ENCODE results near the gene CD44.

CD44 gene

DNA sequence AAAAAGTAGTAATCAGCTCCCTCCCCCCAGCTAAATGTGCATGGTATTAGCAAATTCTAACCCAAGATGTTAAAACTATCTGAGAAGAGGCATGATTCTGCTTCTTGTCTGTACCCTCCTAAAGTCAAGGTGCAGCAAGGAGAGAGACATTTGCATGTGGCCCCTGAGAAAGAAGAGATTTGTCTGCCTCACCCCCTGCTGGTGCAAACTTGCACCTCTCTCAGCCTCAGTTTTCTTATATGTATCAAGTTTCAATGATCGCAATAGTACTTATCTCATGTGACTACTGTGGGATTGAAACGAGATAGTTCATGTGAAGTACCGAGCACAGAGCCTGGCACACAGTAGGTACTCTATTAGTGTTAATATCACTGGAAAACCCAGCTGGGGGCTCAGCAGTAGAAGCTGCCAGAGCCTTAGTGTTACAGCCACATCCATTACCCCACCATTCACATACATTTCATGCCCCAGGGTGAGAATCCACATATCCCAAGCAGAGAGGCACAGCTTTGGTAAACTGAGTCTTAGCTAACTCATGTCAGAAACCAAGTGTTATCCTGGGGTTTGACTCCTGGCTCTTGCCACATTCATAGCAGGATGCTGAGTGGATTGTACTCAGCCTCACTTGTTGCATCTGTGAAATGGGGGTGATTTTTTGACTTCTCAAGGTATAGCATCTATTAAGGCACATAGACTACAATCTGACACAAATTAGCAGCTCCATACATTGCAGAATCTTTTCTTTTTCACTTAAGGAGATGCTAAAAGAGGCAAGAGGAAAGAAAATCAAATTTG, 24.9 kb downstream of the CD44 start:
- Histone ChIP-seq H3K27ac (ENCODE audit: low read length) (peak overlapping the region; percentile 87), H3K4me2 (ENCODE audit: low read length) (peak overlapping the region; percentile 63), H3K27me3 (ENCODE audit: low read depth, low read length) (no peaks in the 10 kb centered on the region), H3K9ac (ENCODE audit: low read length) (peak overlapping the region; percentile 28), H3K9me3 (ENCODE audit: insufficient read depth, low read length) (no peaks in the 10 kb centered on the region), H4K20me1 (ENCODE audit: insufficient read depth, low read length) (peaks cover 100% of the 10 kb centered on the region), H3K4me1 (ENCODE audit: low read length) (peaks cover 100% of the 10 kb centered on the region), H2AFZ (ENCODE audit: low read depth, low read length) (no peak overlapping the region), H3K79me2 (ENCODE audit: low read length) (peaks cover 100% of the 10 kb centered on the region), H3K4me3 (ENCODE audit: low read length) (peak overlapping the region; percentile 20; the same call in 1 of the 2 replicates), H3K36me3 (replicated peaks; ENCODE audit: low read depth, low read length) (peaks cover 81% of the 10 kb centered on the region)
- no peak for TF ChIP-seq EZH2phosphoT487 (IDR thresholded peaks at IDR 0.05; ENCODE audit: low read depth)
- peak; percentile 62 for TF ChIP-seq CTCF (IDR thresholded peaks at IDR 0.05; ENCODE audit: low read depth, low read length)

DNA sequence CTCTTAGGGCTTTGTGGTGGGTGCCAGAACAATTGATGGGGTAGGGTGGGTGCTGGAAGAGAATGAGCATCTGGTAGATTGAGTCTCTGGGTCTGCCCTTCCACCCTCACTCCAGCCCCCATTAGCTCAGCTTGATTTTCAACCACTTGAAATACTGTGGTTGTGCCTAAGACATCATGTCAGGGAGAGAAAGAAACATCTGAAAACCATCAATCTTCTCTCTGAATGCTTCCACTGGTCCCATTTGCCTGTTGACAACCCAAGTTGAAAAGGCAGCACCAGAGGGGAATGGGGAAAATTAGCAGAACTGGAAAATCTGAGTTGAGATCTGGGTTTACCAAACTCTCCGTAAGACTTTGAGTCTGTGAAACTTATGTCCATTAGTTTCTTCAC, 26.1 kb downstream of the CD44 start:
- peaks cover 79% of the 10 kb centered on the region for H3K36me3 ChIP-seq (replicated peaks; ENCODE audit: low read depth, low read length)
- H3K9ac ChIP-seq (ENCODE audit: low read length) = peak overlapping the region; percentile 26; the same call in 1 of the 2 replicates
- peak overlapping the region; percentile 20; the same call in 1 of the 2 replicates for H3K4me3 ChIP-seq (ENCODE audit: low read length)
- TF ChIP-seq EZH2phosphoT487 (IDR thresholded peaks at IDR 0.05; ENCODE audit: low read depth) (no peak), CTCF (IDR thresholded peaks at IDR 0.05; ENCODE audit: low read depth, low read length) (no peak)
- H3K79me2 ChIP-seq (ENCODE audit: low read length) = peaks cover 100% of the 10 kb centered on the region
- H3K27me3 ChIP-seq (ENCODE audit: low read depth, low read length) = no peaks in the 10 kb centered on the region
- peak overlapping the region; percentile 87 for H3K27ac ChIP-seq (ENCODE audit: low read length)
- no peak overlapping the region for H2AFZ ChIP-seq (ENCODE audit: low read depth, low read length)
- no peaks in the 10 kb centered on the region for H3K9me3 ChIP-seq (ENCODE audit: insufficient read depth, low read length)
- H3K4me1 ChIP-seq (ENCODE audit: low read length) = peaks cover 100% of the 10 kb centered on the region
- H4K20me1 ChIP-seq (ENCODE audit: insufficient read depth, low read length) = peaks cover 100% of the 10 kb centered on the region
- H3K4me2 ChIP-seq (ENCODE audit: low read length) = peak overlapping the region; percentile 63

DNA sequence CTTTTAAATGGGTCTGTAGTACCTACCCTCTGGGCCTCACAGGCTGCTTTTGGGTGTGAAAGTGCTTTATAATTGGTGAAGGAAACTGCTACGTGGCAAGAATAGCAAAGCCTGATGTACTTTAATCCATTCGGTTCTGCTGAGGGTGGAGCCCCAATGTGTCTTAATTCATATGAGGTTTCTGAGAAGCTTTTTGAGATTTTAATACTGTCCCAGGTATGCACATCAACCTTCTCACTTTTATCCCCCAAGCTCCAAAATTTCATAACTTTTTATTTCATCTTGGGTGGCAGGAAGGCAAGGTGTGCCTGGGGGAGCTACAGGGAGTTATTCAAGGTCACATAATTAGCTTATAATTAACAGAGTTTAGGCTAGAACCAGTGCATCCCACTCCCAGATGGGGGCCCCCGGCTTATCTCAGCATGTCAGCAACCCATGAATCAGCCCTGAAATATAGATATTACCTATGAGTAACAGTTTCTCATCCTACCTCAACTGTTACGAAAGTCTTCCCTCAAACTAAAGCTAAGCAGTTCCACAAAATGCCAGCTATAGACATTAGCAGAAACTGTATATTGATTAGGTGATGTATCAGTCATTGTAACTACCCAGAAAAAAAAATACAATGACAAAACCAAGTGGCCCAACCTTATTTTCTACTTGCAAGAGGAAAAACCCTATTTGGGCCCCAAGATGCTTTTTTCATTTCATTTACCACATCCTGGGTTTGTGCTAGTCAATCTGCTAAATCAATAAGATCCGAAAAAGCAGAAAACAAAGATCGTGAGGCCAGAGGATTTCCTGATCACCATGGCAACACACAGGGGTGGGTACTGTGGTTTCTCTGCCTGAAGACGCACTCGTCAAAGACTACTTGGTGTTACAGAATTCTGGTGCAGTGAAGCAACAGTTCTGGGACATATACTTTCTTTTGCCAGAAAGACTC, 26.7 kb downstream of the CD44 start:
- peak overlapping the region; percentile 87 for H3K27ac ChIP-seq (ENCODE audit: low read length)
- no peaks in the 10 kb centered on the region for H3K9me3 ChIP-seq (ENCODE audit: insufficient read depth, low read length)
- H4K20me1 ChIP-seq (ENCODE audit: insufficient read depth, low read length) = peaks cover 100% of the 10 kb centered on the region
- no peak overlapping the region for H2AFZ ChIP-seq (ENCODE audit: low read depth, low read length)
- no peaks in the 10 kb centered on the region for H3K27me3 ChIP-seq (ENCODE audit: low read depth, low read length)
- peaks cover 74% of the 10 kb centered on the region for H3K36me3 ChIP-seq (replicated peaks; ENCODE audit: low read depth, low read length)
- H3K4me1 ChIP-seq (ENCODE audit: low read length) = peaks cover 100% of the 10 kb centered on the region
- TF ChIP-seq EZH2phosphoT487 (IDR thresholded peaks at IDR 0.05; ENCODE audit: low read depth) (no peak), CTCF (IDR thresholded peaks at IDR 0.05; ENCODE audit: low read depth, low read length) (no peak)
- H3K9ac ChIP-seq (ENCODE audit: low read length) = peak overlapping the region; percentile 26; the same call in 1 of the 2 replicates
- peaks cover 100% of the 10 kb centered on the region for H3K79me2 ChIP-seq (ENCODE audit: low read length)
- peak overlapping the region; percentile 20 for H3K4me3 ChIP-seq (ENCODE audit: low read length)
- H3K4me2 ChIP-seq (ENCODE audit: low read length) = peak overlapping the region; percentile 63
